ENCODE measurements around the gene TFPI.

GRCh38 chr2:187424146-187424545, 130.1 kb downstream of the TFPI start:
- no peak for TF ChIP-seq POLR2AphosphoS5 (IDR thresholded peaks at IDR 0.05; ENCODE audit: insufficient read depth, low read depth, low read length)
- no peak for TF ChIP-seq EZH2 (IDR thresholded peaks at IDR 0.05; ENCODE audit: borderline replicate concordance, low read depth, low read length, severe bottlenecking)
- no peak for TF ChIP-seq CTCF (IDR thresholded peaks at IDR 0.05; ENCODE audit: extremely low read depth in 1 of 2, insufficient read depth in 1 of 2, low read depth in 1 of 2, low read length in 2 of 2)
- no peak for TF ChIP-seq POLR2A (IDR thresholded peaks at IDR 0.05; ENCODE audit: low read depth, low read length)
